GM12878 (cell line): ENCODE results near the gene HHAT. TPM values are rescaled to one million over a fixed set of nuclear protein-coding genes. Genes with fewer than 3 reads are reported as not detected.

ENCODE experiments used
- ATAC-seq: fragments of 200-7000 bp; cut with Tn5 transposase; 3 replicates; pipeline ENCODE4 v1.9.1; 2020; ENCODE audit warnings: mild to moderate bottlenecking, moderate library complexity
- BruUV-seq: library from RNA; stranded (reverse); fragments of 400-500 nt; replicated peaks from 2 replicates; lab custom pipeline; 2021; lab: Mats Ljungman, UMichigan
- CTCF ChIA-PET: fragments of 300-600 bp; sonication (Branson Sonifier 250); formaldehyde crosslinking; extraction: SDS; loops from one replicate; lab custom pipeline; 2021; ENCODE audit warnings: inconsistent platforms; lab: Yijun Ruan, JAX
- POLR2A ChIA-PET: fragments of 350-600 bp; formaldehyde crosslinking; extraction: SDS; loops from one replicate; lab custom pipeline; 2021; ENCODE audit warnings: inconsistent platforms; lab: Charles Lee
- RAD21 ChIA-PET: fragments of 300-600 bp; sonication (Branson Sonifier 250); formaldehyde crosslinking; loops from one replicate; lab custom pipeline; 2023; ENCODE audit warnings: antibody characterized with exemption; ENCODE audit not compliant: unreplicated experiment; lab: Charles Lee
- SMC1A ChIA-PET: fragments of 300-600 bp; sonication (Branson Sonifier 250); formaldehyde crosslinking; loops from one replicate; lab custom pipeline; 2023; ENCODE audit not compliant: unreplicated experiment, uncharacterized antibody; lab: Charles Lee
- DNase-seq: peaks from one replicate; pipeline ENCODE4 v3.0.0-alpha.2; 2011; ENCODE audit warnings: low read depth, low spot score
- FAIRE-seq: peaks from 3 replicates; lab custom pipeline; 2011; peaks lifted over from hg19 to GRCh38; lab: Jason Lieb, UNC
- H2AFZ ChIP-seq: 2 replicates; pipeline ENCODE4 v1.6.0; 2011; ENCODE audit warnings: low read depth, low read length, control low read depth; ENCODE audit not compliant: control insufficient read depth
- H3K27ac ChIP-seq: 2 replicates; pipeline ENCODE4 v1.5.1; 2011; ENCODE audit warnings: control low read depth; ENCODE audit not compliant: control insufficient read depth, insufficient read depth
- H3K27me3 ChIP-seq, 2 experiments: replicated peaks in 1 of 2; 2 replicates each; pipeline versions ENCODE4 v1.6.0 to v1.6.1; 2011; ENCODE audit warnings: low read length in 1 of 2; ENCODE audit not compliant: control insufficient read depth in 2 of 2, insufficient read depth in 2 of 2
- H3K36me3 ChIP-seq, 2 experiments: 2 replicates each; pipeline ENCODE4 v1.5.1; 2011; ENCODE audit warnings: low read length in 1 of 2; ENCODE audit not compliant: control insufficient read depth in 2 of 2, insufficient read depth in 2 of 2
- H3K4me1 ChIP-seq: 2 replicates; pipeline ENCODE4 v1.6.1; 2011; ENCODE audit warnings: mild to moderate bottlenecking, low read length, moderate library complexity, mixed read lengths; ENCODE audit not compliant: control insufficient read depth, insufficient read depth
- H3K4me2 ChIP-seq: 2 replicates; pipeline ENCODE4 v1.6.0; 2011; ENCODE audit warnings: control low read depth; ENCODE audit not compliant: control insufficient read depth, insufficient read depth
- H3K4me3 ChIP-seq: fragments of 200-600 bp; sonication (generic); 2 replicates; pipeline ENCODE4 v1.5.1; 2016
- H3K79me2 ChIP-seq: 2 replicates; pipeline ENCODE4 v1.6.0; 2011; ENCODE audit warnings: low read length; ENCODE audit not compliant: control insufficient read depth, insufficient read depth
- H3K9ac ChIP-seq: 2 replicates; pipeline ENCODE4 v1.8.0; 2011; ENCODE audit warnings: low read length, control low read depth, mixed read lengths; ENCODE audit not compliant: control insufficient read depth, insufficient read depth
- H3K9me3 ChIP-seq: replicated peaks from 3 replicates; pipeline ENCODE4 v1.5.1; 2011; ENCODE audit warnings: mild to moderate bottlenecking, low read length; ENCODE audit not compliant: control insufficient read depth, insufficient read depth
- H4K20me1 ChIP-seq: 2 replicates; pipeline ENCODE4 v1.6.0; 2011; ENCODE audit not compliant: control insufficient read depth, insufficient read depth
- CBX3 ChIP-seq: fragments of 200-600 bp; sonication (generic); IDR thresholded peaks from 2 replicates; pipeline ENCODE4 v1.6.1; 2016; ENCODE audit warnings: low read depth, borderline replicate concordance
- ESRRA ChIP-seq: IDR thresholded peaks from 2 replicates; pipeline ENCODE4 v1.6.1; 2012; ENCODE audit warnings: mild to moderate bottlenecking, low read length, improper control_type of control experiment
- ETV6 ChIP-seq, 2 experiments: fragments of 450-650 bp in 1 of 2; IDR thresholded peaks in 1 of 2; conservative IDR thresholded peaks in 1 of 2; 2 replicates each; pipeline ENCODE4 v1.6.1; 2014; ENCODE audit warnings: antibody characterized with exemption in 1 of 2, borderline replicate concordance in 1 of 2, low read depth in 1 of 2, mild to moderate bottlenecking in 1 of 2, moderate library complexity in 1 of 2
- FOXK2 ChIP-seq: fragments of 450-650 bp; IDR thresholded peaks from 2 replicates; pipeline ENCODE4 v1.6.1; 2017; ENCODE audit warnings: mild to moderate bottlenecking, moderate library complexity
- HDAC2 ChIP-seq: fragments of 200-600 bp; sonication (generic); IDR thresholded peaks from 2 replicates; pipeline ENCODE4 v1.6.1; 2017
- JUND ChIP-seq: IDR thresholded peaks from 2 replicates; pipeline ENCODE4 v1.6.1; 2012; ENCODE audit warnings: low read depth, mild to moderate bottlenecking, low read length, improper control_type of control experiment, moderate library complexity
- MXI1 ChIP-seq: fragments of 150-350 bp; IDR thresholded peaks from 2 replicates; pipeline ENCODE4 v1.6.1; 2011; ENCODE audit warnings: low read depth, mild to moderate bottlenecking, inconsistent platforms, low read length, improper control_type of control experiment
- NR2C1 ChIP-seq: fragments of 450-650 bp; IDR thresholded peaks from 2 replicates; pipeline ENCODE4 v1.6.1; 2017; ENCODE audit warnings: antibody characterized with exemption, mild to moderate bottlenecking, moderate library complexity
- PAX8 ChIP-seq: fragments of 450-650 bp; IDR thresholded peaks from 2 replicates; pipeline ENCODE4 v1.6.1; 2017; ENCODE audit warnings: mild to moderate bottlenecking, moderate library complexity
- PML ChIP-seq: IDR thresholded peaks from 2 replicates; pipeline ENCODE4 v1.6.1; 2012; ENCODE audit warnings: low read length, inconsistent platforms
- SP1 ChIP-seq: IDR thresholded peaks from one replicate; pipeline ENCODE4 v1.6.1; 2011; ENCODE audit warnings: low read depth, low read length
- SREBF1 ChIP-seq: IDR thresholded peaks from 2 replicates; pipeline ENCODE4 v1.6.1; 2012; ENCODE audit warnings: mild to moderate bottlenecking, low read length
- SRF ChIP-seq, 2 experiments: IDR thresholded peaks; 2 replicates each; pipeline ENCODE4 v1.6.1; 2011; ENCODE audit warnings: low read depth in 2 of 2, low read length in 2 of 2, mild to moderate bottlenecking in 1 of 2, moderate library complexity in 1 of 2
- STAT1 ChIP-seq: fragments of 450-650 bp; conservative IDR thresholded peaks from 2 replicates; pipeline ENCODE4 v1.6.1; 2014; ENCODE audit warnings: antibody characterized with exemption, mild to moderate bottlenecking
- ZBED1 ChIP-seq: IDR thresholded peaks from 2 replicates; pipeline ENCODE4 v1.6.1; 2016; ENCODE audit warnings: borderline replicate concordance
- ZNF207 ChIP-seq: fragments of 450-650 bp; IDR thresholded peaks from 2 replicates; pipeline ENCODE4 v1.6.1; 2014; ENCODE audit warnings: antibody characterized with exemption, mild to moderate bottlenecking, borderline replicate concordance
- WGBS: methylation state at CpG from one replicate; pipeline ENCODE4 v1.1.6; 2016; ENCODE audit warnings: low lambda C conversion rate; ENCODE audit not compliant: insufficient replicate concordance, insufficient coverage; ENCODE audit errors: missing lambda C conversion rate; 5-methylcytosine and 5-hydroxymethylcytosine counted together
- in situ Hi-C: fragments of 300-500 bp; cut with MboI; formaldehyde crosslinking; loops from 9 replicates; pipeline ENCODE4 v1.14.3; 2018; ENCODE audit warnings: mixed read lengths
- intact Hi-C: fragments of 100-400 bp; cut with micrococcal nuclease; formaldehyde crosslinking; loops from one replicate; pipeline ENCODE4 v1.14.2; 2022; ENCODE audit not compliant: unreplicated experiment
- polyA plus RNA-seq, 11 experiments: library from polyadenylated mRNA; depleted of rRNA in 4 of 11; unstranded in 6 of 11; stranded (reverse) in 5 of 11; fragments of >200 nt; fragmentation: Nextera tagmentation in 4 of 11; fragmentation: Illumina TruSeq in 1 of 11; extraction: Ambion mirVana in 4 of 11; extraction: Trizol in 1 of 11; gene quantifications; 1 replicate in 1 of 11; 2 replicates in 10 of 11; pipeline versions ENCODE4 v1.2.1 to v1.2.3, GENCODE V29; 2011 to 2016; ENCODE audit warnings: inconsistent platforms in 2 of 11, missing spikeins in 2 of 11, low read depth in 1 of 11
- total RNA-seq, 4 experiments: library from RNA; depleted of rRNA in 3 of 4; stranded (reverse); fragments of >200 nt in 3 of 4; fragmentation: Illumina TruSeq in 1 of 4; extraction: Trizol in 1 of 4; gene quantifications; 2 replicates each; pipeline versions ENCODE4 v1.2.1 to v1.2.3, GENCODE V29; 2013 to 2021
- TF ChIP-seq, protein P1 (sequence below): fragments of 450-650 bp; IDR thresholded peaks from 2 replicates; pipeline ENCODE4 v1.6.1; 2018; ENCODE audit warnings: mild to moderate bottlenecking, low read depth, moderate library complexity; ENCODE audit not compliant: partially characterized antibody
- TF ChIP-seq, protein P2 (sequence below): IDR thresholded peaks from 2 replicates; pipeline ENCODE4 v1.6.1; 2012; ENCODE audit warnings: low read length, inconsistent platforms

Gene HHAT
- total and polyA plus RNA-seq, 10 of the 15 experiments (the other 5 are each of a cell fraction or from before 2014, with no cell fraction given), result 1.2 to 37.6 (median 2.6) TPM

DNA sequence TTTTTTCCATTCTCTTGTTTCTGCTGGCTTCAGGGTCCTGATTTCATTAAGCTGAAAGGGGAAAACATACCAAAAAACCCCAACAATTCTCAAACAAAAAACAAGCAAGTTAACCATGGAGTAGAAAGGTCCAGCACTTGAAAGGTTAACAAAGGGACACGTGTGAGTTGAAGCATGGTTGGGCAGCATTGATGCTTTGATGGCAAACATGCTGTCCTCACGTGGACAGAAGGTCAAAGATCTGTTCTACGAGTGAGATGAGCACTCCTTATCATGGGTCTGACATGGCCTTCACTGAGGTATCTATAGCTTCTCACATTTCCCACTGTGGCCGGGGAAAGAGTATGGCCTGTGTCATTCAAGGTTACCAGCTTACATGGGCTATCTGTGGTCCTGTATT is 394.9 kb downstream of the HHAT start (continued):
- no peak for TF ChIP-seq MXI1

DNA sequence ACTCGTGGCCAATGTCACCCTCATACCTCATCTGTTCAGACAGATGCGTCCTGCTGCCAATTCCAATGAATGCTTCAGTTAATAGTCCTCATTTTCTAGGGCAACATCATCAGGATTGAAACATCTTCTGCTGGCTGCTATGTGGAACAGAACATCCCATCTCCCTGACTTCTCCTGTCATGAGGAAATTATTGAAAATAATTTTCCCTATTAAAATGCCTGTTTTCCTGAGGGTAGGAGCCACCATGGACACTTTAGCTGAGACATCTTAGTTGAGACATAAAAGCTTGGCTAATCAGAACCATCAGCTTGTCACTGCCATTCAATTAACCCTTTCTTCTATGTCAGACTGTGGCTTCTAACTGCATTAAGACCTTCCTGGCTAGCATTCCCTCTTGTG is 396.1 kb downstream of the HHAT start:
- in situ Hi-C loops, result no loop called here
- Histone ChIP-seq H3K4me1 (no peaks in the 10 kb centered on the region), H3K9ac (no peak overlapping the region), H2AFZ (no peak overlapping the region), H3K4me3 (no peak overlapping the region), H3K9me3 (no peaks in the 10 kb centered on the region), H3K27me3 (no peaks in the 10 kb centered on the region), H3K4me2 (no peak overlapping the region), H4K20me1 (no peaks in the 10 kb centered on the region), H3K27ac (no peak overlapping the region), H3K36me3 (no peaks in the 10 kb centered on the region), H3K79me2 (no peaks in the 10 kb centered on the region)
- FAIRE-seq (no peak), ATAC-seq (no peak), DNase-seq (no peak)
- no TSS peak for BruUV-seq
- ChIA-PET POLR2A (no interaction called here), SMC1A (interaction anchor here (0.6 to 1.2 kb wide), 2 partner anchors 9 to 172 kb away, joined by 3 read pairs; no protein-coding TSS in a partner anchor), CTCF (interaction anchor here (0.5 kb wide), 1 partner anchor 16 kb away, joined by 3 read pairs; no protein-coding TSS in a partner anchor), RAD21 (interaction anchor here (1.4 kb wide), 1 partner anchor 9 kb away, joined by 3 read pairs; no protein-coding TSS in a partner anchor)
- intact Hi-C loops, result no loop called here
- WGBS, result 7% methylated on average over 2 of the region's 2 CpGs
- TF ChIP-seq HDAC2 (no peak), STAT1 (no peak), SP1 (no peak), ZBED1 (no peak), PML (no peak), FOXK2 (no peak), JUND (no peak), CBX3 (no peak), ETV6 (conservative IDR thresholded peaks at IDR 0.05 in 1 of 2, IDR thresholded peaks at IDR 0.05 in 1 of 2; ENCODE audit: borderline replicate concordance in 1 of 2, low read depth in 1 of 2) (no peak), MXI1 (no peak), NR2C1 (no peak), SREBF1 (no peak), ESRRA (no peak), ZNF207 (no peak), SRF (IDR thresholded peaks at IDR 0.05; ENCODE audit: low read depth in 2 of 2, low read length in 2 of 2) (no peak), PAX8 (no peak)
- TF ChIP-seq, protein P1, sequence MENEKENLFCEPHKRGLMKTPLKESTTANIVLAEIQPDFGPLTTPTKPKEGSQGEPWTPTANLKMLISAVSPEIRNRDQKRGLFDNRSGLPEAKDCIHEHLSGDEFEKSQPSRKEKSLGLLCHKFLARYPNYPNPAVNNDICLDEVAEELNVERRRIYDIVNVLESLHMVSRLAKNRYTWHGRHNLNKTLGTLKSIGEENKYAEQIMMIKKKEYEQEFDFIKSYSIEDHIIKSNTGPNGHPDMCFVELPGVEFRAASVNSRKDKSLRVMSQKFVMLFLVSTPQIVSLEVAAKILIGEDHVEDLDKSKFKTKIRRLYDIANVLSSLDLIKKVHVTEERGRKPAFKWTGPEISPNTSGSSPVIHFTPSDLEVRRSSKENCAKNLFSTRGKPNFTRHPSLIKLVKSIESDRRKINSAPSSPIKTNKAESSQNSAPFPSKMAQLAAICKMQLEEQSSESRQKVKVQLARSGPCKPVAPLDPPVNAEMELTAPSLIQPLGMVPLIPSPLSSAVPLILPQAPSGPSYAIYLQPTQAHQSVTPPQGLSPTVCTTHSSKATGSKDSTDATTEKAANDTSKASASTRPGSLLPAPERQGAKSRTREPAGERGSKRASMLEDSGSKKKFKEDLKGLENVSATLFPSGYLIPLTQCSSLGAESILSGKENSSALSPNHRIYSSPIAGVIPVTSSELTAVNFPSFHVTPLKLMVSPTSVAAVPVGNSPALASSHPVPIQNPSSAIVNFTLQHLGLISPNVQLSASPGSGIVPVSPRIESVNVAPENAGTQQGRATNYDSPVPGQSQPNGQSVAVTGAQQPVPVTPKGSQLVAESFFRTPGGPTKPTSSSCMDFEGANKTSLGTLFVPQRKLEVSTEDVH, result no peak
- TF ChIP-seq, protein P2, sequence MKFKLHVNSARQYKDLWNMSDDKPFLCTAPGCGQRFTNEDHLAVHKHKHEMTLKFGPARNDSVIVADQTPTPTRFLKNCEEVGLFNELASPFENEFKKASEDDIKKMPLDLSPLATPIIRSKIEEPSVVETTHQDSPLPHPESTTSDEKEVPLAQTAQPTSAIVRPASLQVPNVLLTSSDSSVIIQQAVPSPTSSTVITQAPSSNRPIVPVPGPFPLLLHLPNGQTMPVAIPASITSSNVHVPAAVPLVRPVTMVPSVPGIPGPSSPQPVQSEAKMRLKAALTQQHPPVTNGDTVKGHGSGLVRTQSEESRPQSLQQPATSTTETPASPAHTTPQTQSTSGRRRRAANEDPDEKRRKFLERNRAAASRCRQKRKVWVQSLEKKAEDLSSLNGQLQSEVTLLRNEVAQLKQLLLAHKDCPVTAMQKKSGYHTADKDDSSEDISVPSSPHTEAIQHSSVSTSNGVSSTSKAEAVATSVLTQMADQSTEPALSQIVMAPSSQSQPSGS, result no peak
